ENCODE measurements around the gene COL23A1.

DNA sequence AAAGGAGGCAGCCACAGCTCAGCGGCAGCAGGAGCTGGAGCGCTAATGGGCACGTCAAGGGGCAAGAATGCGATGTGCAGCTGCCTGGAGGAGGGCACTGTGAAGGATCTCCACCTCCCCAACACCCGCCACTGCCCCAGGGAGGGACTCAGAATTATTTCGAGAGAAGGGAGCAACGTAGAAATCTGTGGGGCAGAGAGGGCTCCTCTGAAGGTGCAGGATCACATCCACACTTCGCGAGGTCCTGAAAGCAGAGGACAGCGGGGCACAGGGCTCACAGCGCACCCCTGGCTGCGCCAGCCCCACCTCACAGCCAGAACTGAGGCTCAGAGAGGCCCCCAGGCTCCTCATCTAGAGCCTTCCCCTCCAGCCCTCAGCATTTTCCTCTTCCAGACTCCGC is 7.9 kb downstream of the COL23A1 start:
- TF ChIP-seq, protein P1, sequence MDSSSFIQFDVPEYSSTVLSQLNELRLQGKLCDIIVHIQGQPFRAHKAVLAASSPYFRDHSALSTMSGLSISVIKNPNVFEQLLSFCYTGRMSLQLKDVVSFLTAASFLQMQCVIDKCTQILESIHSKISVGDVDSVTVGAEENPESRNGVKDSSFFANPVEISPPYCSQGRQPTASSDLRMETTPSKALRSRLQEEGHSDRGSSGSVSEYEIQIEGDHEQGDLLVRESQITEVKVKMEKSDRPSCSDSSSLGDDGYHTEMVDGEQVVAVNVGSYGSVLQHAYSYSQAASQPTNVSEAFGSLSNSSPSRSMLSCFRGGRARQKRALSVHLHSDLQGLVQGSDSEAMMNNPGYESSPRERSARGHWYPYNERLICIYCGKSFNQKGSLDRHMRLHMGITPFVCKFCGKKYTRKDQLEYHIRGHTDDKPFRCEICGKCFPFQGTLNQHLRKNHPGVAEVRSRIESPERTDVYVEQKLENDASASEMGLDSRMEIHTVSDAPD (CRISPR knock-in tag; IDR thresholded peaks at IDR 0.05), result no peak
- TF ChIP-seq HDAC1 (CRISPR knock-in tag; IDR thresholded peaks at IDR 0.05), result no peak
- TF ChIP-seq, protein P2, sequence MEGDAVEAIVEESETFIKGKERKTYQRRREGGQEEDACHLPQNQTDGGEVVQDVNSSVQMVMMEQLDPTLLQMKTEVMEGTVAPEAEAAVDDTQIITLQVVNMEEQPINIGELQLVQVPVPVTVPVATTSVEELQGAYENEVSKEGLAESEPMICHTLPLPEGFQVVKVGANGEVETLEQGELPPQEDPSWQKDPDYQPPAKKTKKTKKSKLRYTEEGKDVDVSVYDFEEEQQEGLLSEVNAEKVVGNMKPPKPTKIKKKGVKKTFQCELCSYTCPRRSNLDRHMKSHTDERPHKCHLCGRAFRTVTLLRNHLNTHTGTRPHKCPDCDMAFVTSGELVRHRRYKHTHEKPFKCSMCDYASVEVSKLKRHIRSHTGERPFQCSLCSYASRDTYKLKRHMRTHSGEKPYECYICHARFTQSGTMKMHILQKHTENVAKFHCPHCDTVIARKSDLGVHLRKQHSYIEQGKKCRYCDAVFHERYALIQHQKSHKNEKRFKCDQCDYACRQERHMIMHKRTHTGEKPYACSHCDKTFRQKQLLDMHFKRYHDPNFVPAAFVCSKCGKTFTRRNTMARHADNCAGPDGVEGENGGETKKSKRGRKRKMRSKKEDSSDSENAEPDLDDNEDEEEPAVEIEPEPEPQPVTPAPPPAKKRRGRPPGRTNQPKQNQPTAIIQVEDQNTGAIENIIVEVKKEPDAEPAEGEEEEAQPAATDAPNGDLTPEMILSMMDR (CRISPR knock-in tag; IDR thresholded peaks at IDR 0.05), result no peak
- no peak for TF ChIP-seq FOXM1 (CRISPR knock-in tag; IDR thresholded peaks at IDR 0.05)
- TF ChIP-seq POLR2A (IDR thresholded peaks at IDR 0.05; ENCODE audit: insufficient read depth in 1 of 2, low read depth in 2 of 2, low read length in 2 of 2), result no peak
- TF ChIP-seq RAD21 (CRISPR knock-in tag; IDR thresholded peaks at IDR 0.05), result no peak
- TF ChIP-seq, protein P3, sequence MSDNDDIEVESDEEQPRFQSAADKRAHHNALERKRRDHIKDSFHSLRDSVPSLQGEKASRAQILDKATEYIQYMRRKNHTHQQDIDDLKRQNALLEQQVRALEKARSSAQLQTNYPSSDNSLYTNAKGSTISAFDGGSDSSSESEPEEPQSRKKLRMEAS (IDR thresholded peaks at IDR 0.05), result no peak
